ENCODE measurements around the gene TRAPPC6A. TPM values are rescaled to one million over a fixed set of nuclear protein-coding genes. Genes with fewer than 3 reads are reported as not detected.

TRAPPC6A gene
- total RNA-seq, 2 donors from 2014 or later: 17.9 to 22.8 TPM

DNA sequence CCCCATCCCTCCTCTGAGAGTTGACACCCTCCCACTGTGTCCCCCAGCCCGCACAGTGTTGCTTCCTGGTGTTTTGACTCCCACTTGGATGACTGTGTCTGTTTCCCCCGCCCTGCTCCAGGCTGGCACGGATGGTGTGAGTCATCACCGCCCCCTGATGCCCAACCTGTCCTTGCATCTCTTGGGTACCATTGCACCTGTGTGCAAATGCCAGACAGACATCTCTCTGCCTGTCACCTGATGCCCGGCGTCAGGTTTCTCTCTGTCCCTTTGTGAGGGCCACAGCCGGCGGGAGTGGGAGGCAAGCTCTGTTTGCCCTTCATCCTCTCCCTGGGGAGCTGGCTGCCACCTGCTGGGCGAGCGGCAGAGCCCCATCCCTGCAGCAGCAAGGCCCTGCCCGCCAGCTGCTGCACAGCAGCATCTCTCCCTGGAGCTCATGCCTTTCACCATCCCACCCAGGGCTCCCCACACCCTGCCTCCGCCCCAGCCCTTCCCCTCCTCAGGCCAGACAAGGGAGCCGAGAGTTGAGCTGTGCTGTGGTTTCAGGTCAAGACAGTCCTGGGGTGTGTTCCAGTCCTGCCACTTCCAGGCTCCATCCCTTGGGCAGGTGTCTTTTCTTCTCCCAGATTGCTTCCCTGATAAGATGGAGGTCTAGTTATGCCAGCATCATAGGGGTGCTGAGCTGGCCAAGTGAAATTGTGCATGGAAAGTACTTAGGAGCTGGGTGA, 47.0 kb downstream of the TRAPPC6A start:
- Histone ChIP-seq H3K36me3 (no peaks in the 10 kb centered on the region), H3K27ac (no peak overlapping the region), H3K27me3 (no peaks in the 10 kb centered on the region), H3K9me3 (no peaks in the 10 kb centered on the region), H3K4me1 (peaks cover 0 to under 1% of the 10 kb centered on the region in 2 donors), H3K4me3 (no peak overlapping the region)
- no peak for DNase-seq (ENCODE audit: low spot score)
- TF ChIP-seq, protein P1, sequence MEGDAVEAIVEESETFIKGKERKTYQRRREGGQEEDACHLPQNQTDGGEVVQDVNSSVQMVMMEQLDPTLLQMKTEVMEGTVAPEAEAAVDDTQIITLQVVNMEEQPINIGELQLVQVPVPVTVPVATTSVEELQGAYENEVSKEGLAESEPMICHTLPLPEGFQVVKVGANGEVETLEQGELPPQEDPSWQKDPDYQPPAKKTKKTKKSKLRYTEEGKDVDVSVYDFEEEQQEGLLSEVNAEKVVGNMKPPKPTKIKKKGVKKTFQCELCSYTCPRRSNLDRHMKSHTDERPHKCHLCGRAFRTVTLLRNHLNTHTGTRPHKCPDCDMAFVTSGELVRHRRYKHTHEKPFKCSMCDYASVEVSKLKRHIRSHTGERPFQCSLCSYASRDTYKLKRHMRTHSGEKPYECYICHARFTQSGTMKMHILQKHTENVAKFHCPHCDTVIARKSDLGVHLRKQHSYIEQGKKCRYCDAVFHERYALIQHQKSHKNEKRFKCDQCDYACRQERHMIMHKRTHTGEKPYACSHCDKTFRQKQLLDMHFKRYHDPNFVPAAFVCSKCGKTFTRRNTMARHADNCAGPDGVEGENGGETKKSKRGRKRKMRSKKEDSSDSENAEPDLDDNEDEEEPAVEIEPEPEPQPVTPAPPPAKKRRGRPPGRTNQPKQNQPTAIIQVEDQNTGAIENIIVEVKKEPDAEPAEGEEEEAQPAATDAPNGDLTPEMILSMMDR (IDR thresholded peaks at IDR 0.05): peak in 1 of 2 donors; percentile 41

GRCh38 chr19:45130236-45130635, 47.8 kb downstream of the TRAPPC6A start:
- Histone ChIP-seq H3K9me3 (no peaks in the 10 kb centered on the region), H3K27me3 (no peaks in the 10 kb centered on the region), H3K4me3 (no peak overlapping the region), H3K27ac (no peak overlapping the region), H3K4me1 (no peaks in the 10 kb centered on the region), H3K36me3 (no peaks in the 10 kb centered on the region)
- TF ChIP-seq, protein P1 (IDR thresholded peaks at IDR 0.05): no peak
- no peak for DNase-seq (ENCODE audit: low spot score)

- Histone ChIP-seq H3K27ac (no peak overlapping the region), H3K27me3 (no peaks in the 10 kb centered on the region), H3K36me3 (no peaks in the 10 kb centered on the region), H3K4me3 (no peak overlapping the region), H3K9me3 (no peaks in the 10 kb centered on the region), H3K4me1 (no peaks in the 10 kb centered on the region)
- TF ChIP-seq, protein P1 (IDR thresholded peaks at IDR 0.05): no peak
- no peak for DNase-seq (ENCODE audit: low spot score)
Observed at GRCh38 chr19:45128806-45129205, 49.2 kb downstream of the TRAPPC6A start.

GRCh38 chr19:45128146-45128545, 49.9 kb downstream of the TRAPPC6A start:
- H3K4me3 ChIP-seq: no peak overlapping the region
- TF ChIP-seq, protein P1 (IDR thresholded peaks at IDR 0.05): no peak
- H3K27ac ChIP-seq: no peak overlapping the region
- DNase-seq (ENCODE audit: low spot score): no peak
- no peaks in the 10 kb centered on the region for H3K4me1 ChIP-seq
- no peaks in the 10 kb centered on the region for H3K27me3 ChIP-seq
- no peaks in the 10 kb centered on the region for H3K36me3 ChIP-seq
- no peaks in the 10 kb centered on the region for H3K9me3 ChIP-seq

GRCh38 chr19:45126654-45127053, 51.4 kb downstream of the TRAPPC6A start:
- H3K9me3 ChIP-seq: no peaks in the 10 kb centered on the region
- TF ChIP-seq, protein P1 (IDR thresholded peaks at IDR 0.05): no peak
- no peak for DNase-seq (ENCODE audit: low spot score)

More at GRCh38 chr19:45126654-45127053, 51.4 kb downstream of the TRAPPC6A start:
- H3K27ac ChIP-seq: no peak overlapping the region
- no peaks in the 10 kb centered on the region for H3K36me3 ChIP-seq
- H3K27me3 ChIP-seq: no peaks in the 10 kb centered on the region
- H3K4me3 ChIP-seq: no peak overlapping the region
- no peaks in the 10 kb centered on the region for H3K4me1 ChIP-seq
